SHP77 (cell line): ENCODE results near the gene NME8.

Source experiments
- DNase-seq, 2 experiments: peaks; one replicate each; lab custom pipeline; 2025; lab: John Stamatoyannopoulos, UW

NME8 gene

DNA sequence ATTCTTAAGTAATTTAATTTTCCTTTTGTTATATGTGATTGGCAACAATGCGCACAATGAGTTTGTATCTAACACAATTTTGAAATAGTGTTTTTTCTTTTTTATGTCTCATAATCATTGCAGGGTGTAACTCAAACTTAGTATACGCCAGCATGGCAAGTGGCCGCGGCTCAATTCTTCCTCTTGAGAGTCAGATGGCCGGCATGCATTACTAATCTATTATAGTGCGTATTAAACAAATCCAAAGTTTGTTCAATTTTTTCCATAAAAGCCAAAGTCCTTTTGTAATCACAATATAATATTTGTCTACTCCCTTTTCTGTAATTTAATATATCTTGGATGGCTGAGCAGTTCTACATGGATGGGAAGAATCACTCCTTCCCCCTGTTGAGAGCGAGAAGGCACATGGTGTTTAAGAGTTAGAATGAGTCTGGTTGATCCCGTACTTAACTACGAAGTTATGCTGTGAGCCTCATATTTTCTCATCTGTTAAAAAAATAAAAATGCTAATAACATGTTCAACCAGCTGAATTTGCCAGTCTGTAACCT is 84.7 kb downstream of the NME8 start:
- DNase-seq: no peak

DNA sequence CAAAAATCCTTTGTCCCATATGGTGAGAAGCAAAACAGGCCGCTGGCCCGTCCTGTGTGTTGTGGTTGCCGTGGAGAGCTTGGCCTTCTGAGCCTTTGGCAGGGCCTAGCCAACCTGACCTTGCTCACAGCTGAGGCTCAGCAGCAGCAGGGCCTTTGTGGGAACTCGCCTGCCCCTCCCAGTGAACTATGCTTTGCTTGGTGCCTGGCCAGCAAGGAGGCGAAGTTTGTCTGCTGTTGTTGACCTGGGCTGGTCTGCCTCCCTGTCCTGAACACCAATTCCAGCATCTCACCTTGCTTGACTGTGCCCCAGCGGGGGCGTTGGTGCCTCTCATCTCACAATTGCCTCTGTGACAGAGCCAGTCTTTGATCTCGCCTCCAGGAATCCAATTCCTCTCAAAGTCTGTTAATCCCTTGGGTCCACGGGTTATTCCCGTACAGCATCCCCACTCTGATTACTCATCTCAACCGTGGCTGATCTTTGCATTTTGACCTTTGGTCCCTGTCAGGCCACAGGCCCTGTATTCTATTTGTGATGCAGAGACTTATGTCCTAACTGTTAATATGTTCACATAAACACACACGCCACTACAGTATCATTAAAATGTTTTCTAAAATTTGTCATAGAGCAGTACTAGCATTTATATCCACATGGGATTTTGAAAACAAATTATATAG is 94.7 kb downstream of the NME8 start:
- no peak for DNase-seq

DNA sequence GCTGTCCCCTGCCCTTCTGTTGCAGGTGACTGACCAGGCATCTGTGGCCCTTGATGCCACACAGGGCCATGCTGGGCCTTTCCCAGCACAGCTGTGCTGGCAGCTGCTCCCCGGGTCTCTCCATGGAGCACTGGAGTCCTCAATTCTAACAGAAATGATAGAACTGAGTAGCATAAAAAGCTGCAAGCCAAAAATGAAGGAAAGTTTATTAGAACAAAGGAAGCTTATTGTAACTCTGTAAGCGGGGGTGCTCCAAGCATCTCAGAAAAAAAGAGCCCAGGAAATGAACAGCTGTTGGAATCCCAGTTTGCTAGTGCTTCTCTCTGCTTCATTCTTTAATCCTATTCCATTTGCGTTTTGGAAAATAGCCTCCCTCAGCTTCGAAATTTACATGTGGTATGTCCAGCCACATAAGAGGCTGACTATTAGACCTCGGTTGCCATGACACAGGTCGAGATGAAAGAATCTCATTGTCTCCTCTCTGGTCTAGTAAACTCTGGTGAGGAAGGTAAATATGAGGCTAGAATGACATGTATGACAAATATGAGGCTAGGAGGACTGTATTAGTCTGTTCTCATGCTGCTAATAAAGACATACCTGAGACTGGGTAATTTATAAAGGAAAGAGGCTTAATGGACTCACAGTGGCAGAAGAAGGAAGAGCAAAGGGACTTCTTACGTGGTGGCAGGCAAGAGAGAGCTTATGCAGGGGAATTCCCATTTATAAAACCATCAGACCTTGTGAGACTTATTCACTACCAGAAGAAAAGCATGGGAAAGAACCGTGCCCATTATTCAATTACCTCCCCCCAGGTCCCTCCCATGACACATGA is 95.7 kb downstream of the NME8 start:
- no peak for DNase-seq

DNA sequence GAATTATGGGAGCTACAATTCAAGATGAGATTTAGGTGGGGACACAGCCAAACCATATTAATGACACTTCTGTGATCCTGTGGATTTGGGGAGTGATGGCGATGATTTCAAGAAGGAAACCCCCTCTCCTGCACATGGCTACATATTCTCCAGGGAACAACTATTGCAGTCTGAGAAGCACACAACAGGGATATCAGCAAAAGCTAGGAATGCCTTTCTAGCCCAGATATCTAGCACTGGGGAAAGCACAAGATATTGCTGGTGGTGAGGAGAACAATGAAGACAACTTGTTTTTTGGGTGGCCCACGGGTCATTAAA is 96.3 kb downstream of the NME8 start:
- no peak for DNase-seq

DNA sequence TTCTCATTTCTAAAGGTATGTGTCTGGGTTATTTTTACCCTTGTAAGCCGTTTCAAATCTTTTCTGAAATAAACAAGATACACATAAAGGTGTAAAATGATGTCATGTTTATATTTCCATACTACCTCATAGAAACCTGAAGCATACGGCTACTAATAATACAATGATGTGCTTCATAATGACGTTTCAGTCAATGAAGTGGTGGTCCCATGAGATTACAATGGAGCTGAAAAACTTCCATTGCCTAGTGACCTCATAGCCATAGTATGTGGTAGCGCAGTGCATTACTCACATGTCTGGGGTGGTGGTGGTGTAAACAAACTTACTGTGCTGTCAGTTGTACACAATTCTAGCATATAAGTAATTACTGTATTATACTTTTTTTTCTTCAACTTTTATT is 96.9 kb downstream of the NME8 start:
- no peak for DNase-seq

DNA sequence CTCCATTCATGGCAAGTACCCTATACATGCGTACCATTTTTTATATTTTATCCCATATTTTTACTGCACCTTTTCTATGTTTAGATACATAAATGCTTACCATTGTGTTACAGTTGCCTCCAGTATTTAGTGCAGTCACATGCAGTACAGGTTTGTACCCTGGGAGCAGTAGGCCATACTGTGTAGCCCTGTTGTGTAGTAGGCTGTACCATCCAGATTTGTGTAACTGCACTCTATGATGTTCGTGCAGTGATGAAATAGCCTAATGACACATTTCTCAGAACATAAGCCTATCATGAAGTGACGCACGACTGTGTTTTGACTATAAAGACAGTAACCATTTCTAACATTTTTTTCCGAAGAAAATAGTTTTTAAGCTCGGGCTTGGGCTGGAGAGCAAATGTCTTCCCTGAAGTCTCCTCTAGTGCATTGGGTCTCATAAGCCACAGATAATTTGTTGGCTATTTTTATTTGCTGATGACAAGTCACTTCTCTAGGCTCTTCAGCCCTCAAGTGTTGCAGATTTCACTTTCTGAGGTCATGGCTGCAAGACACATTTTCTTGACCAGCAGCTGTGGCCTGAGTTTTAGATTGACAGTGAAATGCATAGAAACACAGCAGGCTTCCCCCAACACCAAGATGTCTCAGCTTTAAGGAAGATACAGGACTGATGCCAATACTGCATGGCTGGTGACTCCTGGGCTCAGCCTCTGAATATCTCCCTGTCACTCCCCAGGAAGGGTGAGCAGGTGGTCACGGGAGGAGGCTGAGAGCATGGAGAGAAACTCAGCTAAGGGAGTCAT is 98.9 kb downstream of the NME8 start:
- no peak for DNase-seq

DNA sequence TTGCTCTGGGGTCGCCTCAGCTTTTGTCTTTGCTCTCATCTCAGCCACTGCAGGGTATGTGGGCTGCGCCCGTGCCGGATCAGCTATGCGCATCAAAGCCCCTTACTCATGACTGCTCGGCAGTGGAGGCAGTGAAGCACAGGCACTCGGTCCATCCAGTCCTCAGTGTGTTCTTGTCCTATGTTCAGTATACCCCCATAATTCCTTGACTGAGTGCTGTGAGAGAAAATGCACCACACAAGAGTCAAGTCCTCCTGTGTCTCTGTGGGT is 99.5 kb downstream of the NME8 start:
- DNase-seq: no peak
